GM19035 (cell line): ENCODE measurements around the gene TLE3.

Experiments
- ATAC-seq: cut with Tn5 transposase; IDR thresholded peaks from one replicate; pipeline ENCODE4 v1.9.1; 2021; ENCODE audit not compliant: unreplicated experiment

Gene TLE3

DNA sequence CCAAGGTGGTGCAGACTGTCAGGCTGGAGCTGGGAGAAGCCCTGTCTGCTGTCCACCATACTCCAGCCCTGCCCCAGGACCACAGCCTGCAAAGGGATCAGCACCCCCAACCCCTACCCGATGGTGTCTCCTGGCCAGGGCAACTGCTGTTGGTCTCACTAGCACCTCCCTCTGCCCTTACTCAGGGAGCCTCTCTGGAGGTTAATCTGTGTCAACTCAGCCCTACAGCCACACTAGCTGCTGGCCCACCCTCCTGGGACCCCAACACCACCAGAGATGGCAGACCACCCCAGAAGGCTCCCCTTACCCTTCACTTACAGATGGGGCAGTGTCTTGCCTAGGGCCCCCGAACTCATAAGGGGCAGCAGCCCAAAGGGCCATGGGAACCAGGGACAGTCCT lies 65.2 kb downstream of the TLE3 start:
- no peak for ATAC-seq

DNA sequence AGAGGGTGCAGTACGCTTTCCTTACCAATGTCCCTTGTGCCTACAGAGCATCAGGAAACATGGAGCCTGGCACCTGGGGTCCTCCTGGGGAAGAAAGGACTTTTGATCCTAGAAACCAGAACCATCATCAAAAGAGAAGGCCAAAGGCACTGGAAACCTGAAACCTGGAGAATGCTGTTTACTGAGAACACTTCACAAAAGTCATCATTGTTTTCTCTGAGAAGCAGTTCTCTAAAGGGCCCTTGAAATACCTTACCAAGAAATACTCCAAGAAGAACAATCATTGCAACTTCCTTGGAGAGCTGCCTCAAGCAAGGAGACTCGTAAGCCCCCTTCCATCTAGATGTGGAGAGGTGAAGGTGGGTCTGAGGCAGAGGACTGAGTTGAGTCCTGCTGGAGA lies 66.0 kb downstream of the TLE3 start:
- ATAC-seq: no peak

DNA sequence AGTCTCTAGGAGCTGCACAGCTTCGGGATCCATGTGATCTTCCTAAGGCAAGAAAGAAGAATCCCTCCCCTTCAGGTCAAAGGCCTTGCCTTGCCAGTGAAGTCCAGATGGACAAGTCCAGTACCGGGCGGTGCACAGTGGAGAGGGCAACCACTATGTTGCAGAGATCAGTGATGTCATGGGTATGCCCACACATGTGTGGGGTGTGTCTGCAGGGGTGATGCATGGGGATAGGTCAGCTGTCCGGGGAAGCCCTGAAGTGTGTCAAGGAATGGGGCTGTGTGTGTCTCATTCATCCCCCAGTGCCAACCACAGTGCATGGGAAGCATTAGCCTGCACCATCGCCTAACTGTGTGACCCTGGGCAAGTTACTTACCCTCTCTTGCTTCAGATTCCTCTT lies 66.5 kb downstream of the TLE3 start:
- no peak for ATAC-seq

DNA sequence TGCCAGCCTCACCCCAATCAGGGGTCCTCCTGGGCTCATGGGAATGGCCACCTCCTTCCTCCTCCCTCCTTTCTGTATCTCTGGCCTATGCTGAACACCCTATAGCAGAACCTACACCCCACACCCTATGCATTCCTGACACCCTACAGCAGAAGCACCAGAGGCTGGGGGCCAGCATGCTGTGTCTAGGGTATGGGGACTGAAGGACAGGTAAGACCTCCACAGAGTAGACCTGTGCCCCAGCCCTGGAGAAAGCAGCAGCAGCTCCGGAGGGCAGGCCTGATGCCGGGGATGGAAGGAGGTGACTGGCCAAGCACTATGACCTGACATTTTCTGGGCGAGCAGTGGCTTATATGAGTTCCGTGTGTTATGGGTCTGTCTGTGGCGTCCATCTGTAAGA lies 66.9 kb downstream of the TLE3 start:
- no peak for ATAC-seq

DNA sequence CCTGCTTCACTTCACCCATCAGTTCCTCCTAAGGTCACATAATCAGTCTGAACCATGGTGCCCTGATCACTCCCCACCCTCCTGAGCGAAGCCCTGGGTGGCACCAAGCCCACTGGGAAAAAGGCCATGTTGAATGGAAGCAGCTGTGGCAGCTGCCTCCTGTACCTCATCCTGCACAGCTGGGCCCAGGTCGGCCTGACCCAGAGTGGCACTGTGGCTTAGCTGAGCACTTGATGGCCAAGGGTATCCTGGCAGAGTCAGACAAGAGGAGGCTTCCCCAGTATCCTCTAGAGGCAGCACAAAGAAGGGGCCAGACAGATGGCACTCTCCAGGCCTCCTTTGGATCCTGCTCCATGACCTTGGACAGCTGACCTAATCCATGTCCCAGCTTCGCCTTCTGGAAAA lies 68.4 kb downstream of the TLE3 start:
- no peak for ATAC-seq

DNA sequence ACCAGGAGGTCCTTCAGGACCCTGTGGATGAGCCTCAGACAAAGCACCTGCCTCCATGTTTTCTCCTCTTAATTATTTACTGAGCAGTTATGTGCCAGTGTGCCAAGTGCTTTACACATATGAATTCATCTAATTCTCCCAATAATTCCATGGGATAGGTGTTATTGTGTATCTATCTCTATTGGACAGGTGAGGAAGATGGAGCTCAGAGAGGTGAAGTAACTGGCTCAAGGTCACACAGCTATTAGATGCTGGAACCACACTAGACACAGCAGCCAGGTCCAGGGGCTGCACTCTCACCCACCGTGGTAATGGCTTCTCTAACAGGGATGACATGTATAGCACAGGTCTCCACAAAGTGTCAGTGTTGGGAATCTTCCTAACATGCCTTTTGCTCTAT lies 70.2 kb downstream of the TLE3 start:
- no peak for ATAC-seq

DNA sequence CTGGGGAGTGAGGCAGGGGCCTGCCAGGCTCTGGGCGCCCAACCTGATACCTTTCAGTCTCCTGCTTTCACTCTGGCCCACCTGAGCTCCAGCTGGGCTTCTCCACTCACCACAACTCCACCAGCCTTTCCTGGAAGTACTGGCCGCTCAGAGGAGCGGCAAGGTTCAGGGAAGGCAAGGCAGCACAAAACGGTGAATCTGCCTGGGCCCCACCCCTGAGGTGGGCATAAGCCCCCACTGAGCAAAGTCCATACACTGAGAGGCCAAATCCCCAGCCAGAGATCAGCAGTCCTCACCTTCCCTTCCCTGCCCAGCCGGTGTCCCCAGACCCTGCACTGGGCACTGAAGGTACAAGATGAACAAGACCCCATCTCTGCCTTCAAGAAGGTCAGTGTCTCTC lies 70.7 kb downstream of the TLE3 start:
- ATAC-seq: no peak

DNA sequence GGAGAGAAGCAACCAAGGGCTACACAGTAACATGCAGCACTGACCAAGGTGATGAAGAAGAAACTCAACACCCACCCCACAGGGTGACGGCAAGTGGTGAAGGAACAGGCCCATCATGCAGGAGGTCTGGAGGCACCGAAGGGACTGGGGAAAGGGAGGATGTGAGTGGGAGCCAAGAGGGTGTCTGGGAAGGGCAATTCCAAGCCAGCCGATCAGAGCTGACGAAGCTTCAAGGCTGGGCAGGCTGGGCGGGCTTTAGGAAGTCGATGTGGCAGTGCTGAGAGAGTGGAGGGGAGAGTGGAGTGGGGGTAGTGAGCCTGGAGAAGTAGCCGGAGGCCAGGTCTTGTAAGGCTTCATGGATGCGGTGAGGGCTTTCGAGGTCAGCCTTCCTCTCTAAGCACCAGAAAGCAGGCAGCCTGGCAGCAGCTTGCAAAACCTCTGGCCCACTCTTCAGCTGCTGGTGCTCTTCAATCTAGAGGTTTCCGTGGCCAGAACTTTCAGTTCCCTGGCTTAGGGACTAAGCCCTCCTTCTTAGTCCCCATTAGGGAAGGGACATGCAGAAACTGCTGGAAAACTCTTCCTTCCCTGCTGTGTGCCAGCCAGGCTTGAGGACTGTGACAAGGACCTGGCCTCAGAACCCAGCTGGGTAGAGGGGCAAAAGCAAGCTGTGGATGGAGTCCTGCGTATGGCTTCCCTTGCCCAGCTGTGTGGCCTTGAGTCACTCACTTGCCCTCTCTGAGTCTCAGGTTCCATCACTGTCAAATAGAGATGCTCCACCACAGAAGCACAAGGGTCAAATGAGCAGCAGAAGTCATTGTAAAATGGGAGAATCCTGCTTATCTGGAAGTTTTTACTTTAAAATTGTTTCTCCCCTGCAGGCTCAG lies 72.1 kb downstream of the TLE3 start:
- ATAC-seq: no peak

DNA sequence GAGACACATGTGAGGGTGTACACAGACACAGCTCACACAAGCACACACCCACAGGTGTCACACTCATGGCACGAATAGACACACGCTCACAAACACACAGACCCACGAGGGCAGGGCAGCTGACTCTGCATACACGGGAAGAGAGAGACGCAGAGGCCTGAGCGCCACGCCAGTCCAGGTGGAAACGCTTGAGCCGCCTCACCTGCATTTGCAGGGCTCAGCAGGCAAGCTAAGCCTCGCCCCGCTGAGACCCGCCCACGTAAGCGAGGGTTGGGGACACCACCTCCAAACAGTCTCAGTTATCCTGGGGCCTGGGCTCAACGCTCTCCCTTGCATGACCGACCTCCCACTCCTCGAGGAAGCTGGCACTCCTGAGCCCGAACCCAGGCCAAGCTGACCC lies 73.2 kb downstream of the TLE3 start:
- no peak for ATAC-seq

DNA sequence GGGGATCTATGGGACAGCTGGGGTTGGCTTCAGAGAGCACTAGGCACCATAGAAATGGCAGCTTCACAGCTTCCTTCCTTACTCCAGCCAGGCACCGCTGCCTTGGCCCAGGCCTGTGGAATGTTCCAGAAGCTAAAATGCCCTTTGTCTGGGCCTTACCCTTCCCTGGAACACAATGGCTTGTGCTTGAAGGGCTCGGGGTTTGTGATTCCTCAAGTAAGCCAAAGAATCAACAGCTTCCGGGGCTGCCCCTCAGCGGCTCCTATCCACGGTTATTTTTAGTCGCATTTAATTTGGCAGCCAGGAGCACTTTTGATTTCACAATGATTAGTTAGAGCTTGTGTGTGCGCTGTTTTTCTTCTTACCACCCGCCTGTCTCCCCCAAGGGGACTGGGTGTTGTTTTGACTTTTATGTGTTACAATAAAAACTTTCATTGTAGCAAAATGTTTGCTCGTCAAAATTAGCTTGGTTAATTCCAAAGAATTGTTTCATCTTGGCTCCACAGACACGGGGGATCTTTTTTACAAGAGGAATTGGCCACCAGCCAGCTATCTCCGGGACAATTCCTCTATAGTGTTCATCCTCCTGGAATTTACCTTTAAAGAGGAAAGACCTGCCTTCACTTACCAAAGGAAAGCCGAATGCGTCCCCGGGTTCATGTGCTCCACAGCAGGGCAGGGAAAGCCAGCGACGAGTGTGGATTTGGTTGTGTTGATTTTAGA lies 73.8 kb downstream of the TLE3 start:
- ATAC-seq: no peak

DNA sequence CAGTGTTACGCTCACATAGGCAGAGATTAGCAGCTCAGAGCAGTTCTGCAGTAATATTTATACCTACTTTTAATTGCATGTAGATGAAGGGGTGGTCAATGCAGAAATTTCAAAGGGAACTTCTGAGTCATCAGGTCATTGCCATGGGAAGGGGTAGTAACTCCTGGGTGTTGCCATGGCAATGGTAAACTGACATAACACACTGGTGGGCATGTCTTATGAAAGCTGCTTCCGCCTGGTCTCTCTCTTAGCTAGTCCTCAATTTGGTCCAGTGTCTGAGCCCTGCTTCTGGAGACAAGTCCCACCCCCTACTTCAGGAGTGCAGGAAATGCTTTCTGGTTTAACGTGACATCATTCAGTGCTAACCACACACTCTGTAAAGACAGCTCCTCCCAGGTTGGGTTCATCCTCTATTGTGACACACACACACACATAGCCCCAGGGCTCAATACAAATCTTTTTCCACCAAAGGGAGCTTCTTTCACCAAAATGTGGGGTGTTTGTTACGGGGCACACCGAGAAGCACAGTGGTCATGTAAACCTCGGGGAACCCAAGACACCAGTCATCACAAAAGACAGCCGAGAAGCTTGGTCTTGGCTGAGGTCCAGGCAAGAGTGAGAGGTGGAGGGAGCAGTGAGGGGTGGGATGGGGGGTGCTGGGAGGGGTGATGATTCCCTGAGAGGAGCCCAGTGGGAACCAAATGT lies 74.5 kb downstream of the TLE3 start:
- peak; percentile 83 for ATAC-seq

DNA sequence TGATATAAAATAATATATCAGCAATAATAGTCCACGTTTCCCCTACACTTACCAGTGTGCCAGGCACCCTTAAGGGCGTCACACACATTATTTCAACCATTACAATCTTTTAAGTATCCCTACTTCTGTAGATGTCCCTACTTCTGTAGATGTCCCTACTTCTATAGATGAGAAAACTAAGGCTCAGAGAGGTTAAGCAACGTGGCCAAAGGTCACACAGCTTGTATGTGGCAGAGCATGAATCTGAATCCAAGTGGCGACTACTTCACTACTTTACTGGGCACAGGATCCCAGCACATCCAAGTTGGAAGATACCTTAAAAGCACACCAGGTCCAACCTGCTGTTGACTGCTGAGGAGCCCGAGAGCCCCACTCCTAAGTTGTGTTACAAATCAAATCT lies 77.5 kb downstream of the TLE3 start:
- no peak for ATAC-seq

DNA sequence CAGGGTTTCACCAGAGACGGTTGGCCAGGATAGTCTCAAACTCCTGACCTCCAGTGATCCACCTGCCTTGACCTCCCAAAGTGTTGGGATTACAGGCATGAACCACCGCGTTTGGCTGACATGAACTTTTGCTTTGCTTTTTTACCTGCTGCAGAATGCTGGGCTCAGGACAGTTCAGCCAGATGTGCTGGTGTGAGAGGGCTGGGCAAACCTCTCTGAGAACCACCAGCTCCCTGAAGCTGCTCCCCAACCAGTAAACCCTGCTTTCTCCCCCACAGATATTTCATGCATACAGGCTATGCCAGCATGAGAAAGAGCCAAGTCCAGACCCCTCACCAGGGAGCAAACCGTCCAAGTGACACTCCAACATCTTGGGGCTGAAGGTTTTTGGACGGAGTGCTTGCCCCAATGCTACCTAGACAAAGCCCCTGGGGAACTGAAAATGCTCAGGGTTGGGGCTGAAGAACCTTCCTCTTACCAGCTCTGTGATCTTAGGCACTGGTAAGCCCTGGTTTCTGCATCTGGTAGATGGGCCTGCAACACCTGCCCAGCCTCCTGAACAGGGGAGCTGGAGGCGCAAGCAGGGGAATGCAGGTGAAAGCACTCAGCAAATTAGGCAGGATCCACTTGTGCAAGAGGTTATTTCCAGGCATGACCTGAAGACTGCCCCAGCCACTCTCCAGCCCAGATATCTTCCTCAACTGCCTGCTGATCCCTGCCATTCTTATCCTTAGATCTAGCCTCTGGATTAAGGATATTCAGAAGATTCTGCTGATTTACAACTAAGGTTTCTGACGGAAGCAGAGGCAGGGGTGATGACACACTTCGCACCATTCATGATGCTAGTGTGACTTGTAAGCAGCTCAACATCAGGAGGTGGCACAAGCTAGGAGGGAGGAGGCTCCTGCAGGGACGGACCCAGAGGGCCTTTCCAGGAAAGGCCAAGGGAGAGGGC lies 78.8 kb downstream of the TLE3 start:
- ATAC-seq: no peak

DNA sequence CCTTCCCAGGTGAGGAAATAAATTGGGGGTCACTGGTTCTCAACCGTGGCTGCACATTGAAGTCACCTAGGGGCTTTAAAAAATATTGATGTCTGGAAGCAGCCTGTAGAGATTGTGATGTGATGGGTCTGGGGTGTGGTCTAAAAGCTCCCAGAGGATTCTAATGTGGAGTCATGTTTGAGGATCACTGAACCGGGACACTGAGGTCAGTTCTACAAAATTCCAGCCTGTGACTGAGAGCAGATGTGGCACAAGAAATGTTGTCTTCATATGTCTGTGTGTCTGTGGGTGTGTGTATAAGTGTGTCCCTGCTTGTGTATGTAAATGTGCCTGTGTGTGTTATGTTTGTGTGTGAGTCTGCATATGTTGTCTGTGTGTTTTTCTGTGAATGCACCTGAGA lies 79.9 kb downstream of the TLE3 start:
- ATAC-seq: no peak

DNA sequence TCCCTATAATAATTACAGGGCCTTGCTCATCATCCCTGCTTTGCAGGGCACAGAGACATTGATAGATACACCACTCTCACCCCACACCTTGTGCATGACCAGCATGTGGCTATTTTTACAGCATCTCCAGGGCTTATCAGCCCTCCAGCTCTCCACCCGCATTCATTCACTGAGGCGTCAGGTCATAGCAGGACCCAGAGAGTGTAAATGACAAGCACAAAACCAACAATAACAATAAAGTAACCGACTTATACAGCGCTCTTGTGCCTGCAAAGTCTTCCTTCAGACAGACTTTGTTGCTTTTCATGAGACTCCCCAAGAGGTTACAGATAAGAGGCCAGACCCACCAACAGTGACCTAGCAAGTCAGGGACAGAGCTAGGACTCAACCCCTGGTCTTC lies 80.7 kb downstream of the TLE3 start:
- no peak for ATAC-seq

DNA sequence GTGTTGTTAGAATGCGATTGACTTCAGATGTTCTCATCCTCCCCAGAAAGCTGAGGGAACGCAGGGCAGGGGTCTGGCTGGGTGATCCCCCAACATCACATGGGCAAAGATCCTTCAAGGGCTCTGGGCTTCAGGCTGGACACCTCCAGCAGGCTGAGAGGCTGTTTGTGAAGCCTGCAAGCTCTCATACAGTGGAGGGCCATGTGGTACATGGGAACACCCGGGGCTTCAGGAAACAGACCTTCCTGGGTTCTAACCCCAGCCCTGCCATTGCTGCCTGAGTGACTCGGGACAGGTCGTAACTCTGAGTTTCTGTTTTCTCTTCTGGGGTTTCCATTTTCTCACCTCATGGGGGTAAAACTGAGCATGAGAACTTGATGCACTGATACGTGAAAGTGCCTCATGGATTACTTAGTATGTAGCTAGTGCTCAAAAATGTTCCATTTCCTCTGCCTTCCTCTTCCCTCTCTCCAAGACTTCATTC lies 81.2 kb downstream of the TLE3 start:
- no peak for ATAC-seq

DNA sequence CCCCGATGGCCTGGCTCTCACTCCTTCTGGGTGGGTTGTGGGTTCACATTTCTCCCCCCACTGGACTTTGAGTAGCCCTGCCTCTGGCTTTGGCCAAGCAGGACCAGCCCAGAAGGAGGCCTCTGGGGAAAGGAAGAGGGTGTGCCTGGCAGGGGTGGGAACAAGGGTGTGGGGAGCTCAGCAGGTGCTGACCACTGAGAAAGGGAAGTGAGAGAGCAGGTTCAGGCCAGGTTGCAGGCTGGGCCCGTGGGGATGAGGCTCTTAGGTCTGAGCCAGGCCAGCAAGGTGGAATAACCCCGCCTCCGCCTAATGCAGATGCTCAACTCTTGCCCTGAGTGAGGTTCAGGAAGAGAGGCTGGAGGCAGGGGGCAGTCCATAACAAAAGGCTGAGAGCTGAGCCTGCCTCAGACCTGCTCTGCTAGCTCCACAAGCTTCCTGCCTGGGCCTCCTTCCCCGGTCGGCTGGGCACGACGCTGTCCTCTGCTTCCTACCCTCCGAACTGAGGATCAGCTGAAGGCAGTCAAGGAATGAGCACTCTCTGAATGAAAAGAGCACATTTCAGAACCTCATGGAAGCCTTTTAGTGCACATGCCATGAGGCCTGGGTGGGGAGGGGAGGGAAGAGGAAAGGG lies 82.7 kb downstream of the TLE3 start:
- ATAC-seq: peak; percentile 82

DNA sequence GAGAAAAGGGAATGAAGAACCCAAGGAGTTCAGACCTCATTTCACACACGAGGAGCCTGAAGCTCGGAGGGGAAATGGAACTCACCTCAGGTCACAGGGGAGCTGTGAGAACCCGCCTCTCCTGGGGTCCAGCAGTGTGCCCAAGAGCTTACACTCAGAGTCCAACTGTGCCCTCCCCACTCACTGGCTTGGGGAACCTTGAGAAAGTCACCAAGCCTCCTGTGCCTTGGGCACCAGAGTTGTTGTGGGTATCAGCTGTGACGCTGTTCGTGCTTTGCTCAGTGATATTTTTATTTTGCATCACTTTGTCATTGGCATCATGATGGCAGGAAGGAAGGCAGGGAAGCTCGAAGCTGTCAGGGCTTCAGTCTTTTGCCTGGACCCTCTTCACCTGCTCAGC lies 83.4 kb downstream of the TLE3 start:
- no peak for ATAC-seq

DNA sequence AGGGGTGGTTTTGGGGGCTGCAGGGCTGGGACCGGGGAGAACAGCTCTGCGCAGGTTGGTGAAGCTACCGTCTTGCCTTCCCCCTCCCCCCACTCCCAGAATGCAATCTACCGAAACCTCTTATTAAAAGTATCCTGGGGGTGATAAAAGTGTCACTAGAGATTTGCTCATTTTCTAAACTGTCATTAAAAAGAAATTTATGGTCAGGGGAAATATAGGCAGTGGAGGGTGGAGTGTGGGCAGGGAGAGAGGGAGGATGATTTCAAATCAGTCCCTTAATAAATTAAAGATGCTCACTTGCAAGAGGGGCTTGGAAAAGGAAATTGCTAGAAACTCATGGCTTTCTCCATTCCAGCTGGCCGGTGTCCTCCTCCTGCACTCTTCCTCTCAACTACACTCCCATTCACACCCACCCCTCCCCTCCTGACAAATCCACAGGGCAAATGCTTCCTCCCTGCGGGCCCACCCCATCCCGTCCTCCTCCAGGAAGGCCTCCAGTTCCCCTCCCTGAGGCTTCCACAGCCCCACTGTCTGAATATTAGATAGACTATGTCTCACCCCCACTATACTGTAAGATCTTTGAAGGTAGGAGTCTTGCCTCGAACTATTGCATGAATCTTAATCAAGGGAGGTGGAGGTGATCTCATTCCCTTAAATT lies 83.9 kb downstream of the TLE3 start:
- ATAC-seq: no peak

DNA sequence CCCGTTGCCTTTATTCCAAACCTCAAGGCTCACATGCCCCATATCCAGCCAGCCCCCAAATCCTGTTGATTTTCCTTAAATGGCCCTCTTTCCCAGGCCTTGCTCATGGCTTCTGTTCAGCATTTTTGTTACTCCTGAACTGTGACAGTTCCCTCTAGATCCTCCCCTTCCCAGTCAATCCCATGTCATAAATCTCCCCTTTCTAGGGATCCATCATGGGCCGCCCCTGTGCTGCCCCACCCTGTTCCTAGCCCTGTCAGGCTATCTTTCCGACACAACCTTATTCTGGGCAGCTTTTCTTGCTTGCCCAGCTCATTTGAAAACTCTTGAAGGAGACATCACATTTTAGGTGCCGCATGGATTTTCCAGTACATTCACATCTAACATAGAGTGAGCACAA lies 84.8 kb downstream of the TLE3 start:
- ATAC-seq: no peak
